Measurements from ENCODE around the gene BCL11A.

BCL11A gene

DNA sequence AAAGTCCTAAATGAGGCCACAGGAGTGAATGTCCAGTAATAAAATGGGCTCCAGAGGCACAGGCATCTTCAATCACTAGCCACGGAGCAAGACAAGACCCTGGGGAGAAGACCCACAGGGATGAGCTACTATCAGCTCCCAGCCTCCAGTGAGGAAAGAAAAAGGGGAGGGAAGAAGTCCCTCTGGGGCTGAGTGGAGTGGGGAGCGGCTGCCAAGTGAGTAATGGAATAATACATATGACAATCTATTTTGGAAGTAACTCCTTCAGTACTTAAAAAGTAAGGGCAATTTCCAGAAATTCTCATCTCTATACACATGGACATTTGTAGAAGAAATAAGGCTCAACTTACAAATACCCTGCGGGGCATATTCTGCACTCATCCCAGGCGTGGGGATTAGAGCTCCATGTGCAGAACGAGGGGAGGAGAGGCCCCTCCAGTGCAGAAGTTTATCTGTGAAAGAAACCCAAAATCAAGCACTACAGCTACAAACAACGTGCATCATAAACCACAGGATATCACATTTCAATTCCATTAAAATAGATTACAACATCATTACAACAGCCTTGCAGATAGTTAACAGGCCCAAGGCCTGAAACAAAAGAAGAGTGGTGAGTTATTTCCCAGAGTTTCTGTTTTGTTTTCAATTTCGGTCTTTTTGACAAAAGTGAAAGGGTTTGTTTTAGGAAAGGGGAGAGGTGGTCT, 84.9 kb downstream of the BCL11A start:
- no peak for DNase-seq (ENCODE audit: low read depth in 1 of 2, low spot score in 1 of 2)

DNA sequence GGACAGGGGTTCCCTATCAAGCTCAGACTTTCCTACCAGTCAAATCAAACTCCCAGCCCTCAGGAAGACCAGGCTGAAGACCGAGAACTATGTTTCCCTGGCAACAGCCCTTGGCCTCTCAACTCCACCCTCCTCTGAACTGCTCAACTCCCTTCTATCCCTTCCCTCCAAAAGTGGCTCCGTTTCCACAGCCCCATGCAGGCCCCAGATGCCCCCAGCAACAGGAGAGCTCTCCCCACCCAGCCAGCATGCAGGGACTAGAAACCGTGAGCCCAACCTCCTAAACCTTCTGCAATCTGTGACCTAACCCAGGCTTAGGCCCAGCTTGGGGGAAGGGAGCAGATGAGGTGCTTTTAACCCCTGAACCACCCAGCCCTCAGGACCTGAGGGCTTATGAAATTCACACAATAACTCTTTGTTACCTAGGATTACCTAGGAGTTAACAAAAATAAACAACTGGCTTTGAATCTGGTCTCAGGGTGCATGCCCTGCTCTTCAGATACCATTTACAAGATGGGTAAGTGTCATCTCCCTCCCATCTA, 87.2 kb downstream of the BCL11A start:
- DNase-seq (ENCODE audit: low read depth in 1 of 2, low spot score in 1 of 2) = no peak

DNA sequence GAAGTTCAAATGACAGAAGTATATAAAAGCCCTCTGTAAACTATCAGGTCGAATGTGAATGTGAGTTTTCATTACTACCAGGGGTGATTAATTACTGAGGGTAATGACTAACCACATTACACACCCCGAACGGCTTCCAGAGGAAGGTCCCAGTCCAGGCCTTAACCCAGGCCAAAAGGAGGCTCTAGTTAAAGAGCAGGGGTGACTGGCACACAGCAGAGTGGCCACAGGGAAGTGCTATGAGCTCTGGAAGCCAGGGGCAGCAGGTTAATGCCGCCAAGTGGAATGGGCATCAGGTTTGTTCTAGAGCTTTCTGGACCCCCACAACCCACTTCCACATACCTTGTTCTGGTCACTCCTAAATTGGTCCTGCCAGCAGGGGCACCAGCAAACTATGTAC, 87.7 kb downstream of the BCL11A start:
- DNase-seq (ENCODE audit: low read depth in 1 of 2, low spot score in 1 of 2) = no peak

DNA sequence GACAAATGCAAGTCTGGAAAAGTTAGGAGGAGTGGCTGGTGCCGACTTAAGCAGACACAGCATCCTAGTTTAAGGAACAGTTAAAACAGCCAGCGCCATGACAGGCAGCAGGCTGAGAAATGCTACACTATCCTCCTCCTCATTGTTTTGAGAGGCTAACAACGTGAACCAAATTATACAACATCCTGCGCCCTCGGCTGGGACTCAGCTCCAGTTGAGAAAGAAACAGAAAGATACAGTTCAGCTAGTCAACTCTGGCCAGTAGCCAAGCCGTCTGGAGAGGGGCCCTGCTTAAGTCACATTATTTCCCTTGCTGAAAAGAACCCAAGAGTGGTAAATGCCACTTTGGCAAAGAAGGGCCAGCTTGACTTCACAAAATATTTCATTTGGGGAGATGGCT, 90.2 kb downstream of the BCL11A start:
- no peak for DNase-seq (ENCODE audit: low read depth in 1 of 2, low spot score in 1 of 2)

DNA sequence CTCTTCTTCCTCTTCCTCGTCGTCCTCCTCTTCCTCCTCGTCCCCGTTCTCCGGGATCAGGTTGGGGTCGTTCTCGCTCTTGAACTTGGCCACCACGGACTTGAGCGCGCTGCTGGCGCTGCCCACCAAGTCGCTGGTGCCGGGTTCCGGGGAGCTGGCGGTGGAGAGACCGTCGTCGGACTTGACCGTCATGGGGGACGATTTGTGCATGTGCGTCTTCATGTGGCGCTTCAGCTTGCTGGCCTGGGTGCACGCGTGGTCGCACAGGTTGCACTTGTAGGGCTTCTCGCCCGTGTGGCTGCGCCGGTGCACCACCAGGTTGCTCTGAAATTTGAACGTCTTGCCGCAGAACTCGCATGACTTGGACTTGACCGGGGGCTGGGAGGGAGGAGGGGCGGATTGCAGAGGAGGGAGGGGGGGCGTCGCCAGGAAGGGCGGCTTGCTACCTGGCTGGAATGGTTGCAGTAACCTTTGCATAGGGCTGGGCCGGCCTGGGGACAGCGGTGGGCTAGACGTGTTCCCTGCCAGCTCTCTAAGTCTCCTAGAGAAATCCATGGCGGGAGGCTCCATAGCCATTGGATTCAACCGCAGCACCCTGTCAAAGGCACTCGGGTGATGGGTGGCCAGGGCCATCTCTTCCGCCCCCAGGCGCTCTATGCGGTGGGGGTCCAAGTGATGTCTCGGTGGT, 91.9 kb downstream of the BCL11A start:
- no peak for DNase-seq (ENCODE audit: low read depth in 1 of 2, low spot score in 1 of 2)

DNA sequence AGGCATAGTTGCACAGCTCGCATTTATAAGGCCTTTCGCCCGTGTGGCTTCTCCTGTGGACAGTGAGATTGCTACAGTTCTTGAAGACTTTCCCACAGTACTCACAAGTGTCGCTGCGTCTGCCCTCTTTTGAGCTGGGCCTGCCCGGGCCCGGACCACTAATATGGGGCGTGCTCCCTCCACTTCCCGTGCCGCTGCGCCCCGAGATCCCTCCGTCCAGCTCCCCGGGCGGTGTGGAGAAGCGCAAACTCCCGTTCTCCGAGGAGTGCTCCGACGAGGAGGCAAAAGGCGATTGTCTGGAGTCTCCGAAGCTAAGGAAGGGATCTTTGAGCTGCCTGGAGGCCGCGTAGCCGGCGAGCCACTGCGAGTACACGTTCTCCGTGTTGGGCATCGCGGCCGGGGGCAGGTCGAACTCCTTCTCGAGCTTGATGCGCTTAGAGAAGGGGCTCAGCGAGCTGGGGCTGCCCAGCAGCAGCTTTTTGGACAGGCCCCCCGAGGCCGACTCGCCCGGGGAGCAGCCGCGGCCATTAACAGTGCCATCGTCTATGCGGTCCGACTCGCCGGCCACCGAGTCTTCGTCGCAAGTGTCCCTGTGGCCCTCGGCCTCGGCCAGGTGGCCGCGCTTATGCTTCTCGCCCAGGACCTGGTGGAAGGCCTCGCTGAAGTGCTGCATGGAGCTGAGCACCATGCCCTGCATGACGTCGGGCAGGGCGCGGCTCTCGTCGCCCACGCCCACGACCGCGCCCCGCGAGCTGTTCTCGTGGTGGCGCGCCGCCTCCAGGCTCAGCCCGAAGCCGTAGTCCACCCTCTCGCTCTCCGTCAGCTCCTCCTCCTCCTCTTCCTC, 92.7 kb downstream of the BCL11A start:
- no peak for DNase-seq (ENCODE audit: low read depth in 1 of 2, low spot score in 1 of 2)

DNA sequence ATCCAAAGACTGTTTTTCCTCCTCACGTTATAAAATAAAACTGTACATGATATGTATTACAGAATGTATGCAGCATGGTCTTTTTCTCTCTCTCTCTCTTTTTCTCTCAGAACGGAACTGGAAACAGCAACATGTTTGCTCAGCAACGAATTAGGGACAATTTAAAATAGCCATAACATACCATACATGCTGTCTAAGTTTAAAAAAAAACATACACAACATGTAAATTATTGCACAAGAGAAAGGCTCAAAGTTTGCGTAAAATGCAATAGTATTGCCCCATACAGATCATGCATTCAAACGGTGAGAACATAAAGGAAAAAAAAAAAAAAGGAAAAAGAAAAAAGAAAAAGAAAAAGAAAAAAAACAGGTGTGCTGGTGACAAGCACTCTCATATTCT, 93.6 kb downstream of the BCL11A start:
- no peak for DNase-seq (ENCODE audit: low read depth in 1 of 2, low spot score in 1 of 2)

DNA sequence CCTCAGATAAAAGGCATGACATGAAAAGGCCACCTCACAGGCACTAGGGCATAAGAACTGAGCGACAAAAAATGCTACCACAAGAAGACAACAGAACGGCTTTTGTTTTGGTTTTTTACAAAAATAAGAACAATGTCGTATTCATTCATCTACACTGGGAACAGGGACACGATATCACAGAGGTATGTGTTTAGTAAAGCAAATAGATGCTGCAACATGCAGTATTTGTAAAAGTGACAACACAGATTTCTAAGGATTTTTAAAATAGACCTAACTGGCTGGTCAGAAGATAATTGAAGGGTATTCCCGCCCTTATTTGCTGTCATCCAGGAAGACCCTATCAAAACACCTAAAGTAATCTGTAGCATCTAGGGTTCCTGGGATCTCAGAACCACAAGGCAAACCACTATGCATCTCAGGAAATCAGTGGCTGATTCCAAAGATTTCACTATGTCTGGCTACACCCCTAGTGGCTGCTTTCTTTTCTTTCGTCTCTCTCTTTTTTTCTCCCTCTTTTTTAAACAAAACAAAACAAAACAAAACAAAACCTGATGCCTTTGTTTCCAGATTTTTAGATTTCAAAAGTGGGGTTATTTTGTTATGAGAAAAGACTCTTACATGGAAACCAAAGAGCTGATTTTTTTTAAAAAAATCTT, 97.2 kb downstream of the BCL11A start:
- DNase-seq (ENCODE audit: low read depth in 1 of 2, low spot score in 1 of 2) = no peak

DNA sequence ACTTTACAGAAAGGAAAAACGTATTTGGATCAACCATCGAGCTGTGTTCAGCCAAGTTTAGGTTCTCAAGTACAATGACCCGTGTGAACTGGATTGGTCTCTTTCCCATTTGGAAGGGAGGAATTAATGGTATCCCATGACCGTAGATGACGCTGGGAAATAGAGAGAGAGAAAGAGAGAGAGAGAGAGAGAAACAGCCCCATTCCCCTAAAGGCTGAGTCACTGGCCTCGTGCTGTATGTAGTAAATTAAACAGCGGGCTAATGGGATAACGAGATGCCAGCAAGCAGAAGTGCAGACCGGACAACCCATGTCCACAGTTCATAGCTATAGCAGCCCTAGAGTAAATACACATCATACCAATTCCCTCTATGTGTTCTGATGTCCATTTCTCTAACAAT, 99.6 kb downstream of the BCL11A start:
- no peak for DNase-seq (ENCODE audit: low read depth in 1 of 2, low spot score in 1 of 2)

DNA sequence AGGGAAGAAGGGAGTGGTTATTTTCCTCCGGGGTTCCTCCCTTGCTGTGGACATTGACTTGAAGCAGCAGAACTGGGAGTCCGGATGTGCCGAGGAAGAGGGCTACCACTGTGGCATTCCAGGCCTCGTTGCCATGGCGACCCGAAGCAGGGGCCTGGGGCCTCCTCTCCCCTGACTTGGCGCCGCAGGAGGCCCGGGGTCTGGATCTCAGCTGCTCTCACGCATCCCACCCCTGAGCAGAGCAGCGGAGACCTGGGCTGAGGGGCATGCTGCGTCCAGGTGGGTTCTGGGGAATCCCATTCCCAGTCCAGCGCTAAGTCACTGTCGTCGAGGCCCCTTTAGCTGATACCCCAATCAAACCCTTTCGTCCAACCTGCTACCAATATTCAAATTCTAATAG, 100.2 kb downstream of the BCL11A start:
- no peak for DNase-seq (ENCODE audit: low read depth in 1 of 2, low spot score in 1 of 2)

DNA sequence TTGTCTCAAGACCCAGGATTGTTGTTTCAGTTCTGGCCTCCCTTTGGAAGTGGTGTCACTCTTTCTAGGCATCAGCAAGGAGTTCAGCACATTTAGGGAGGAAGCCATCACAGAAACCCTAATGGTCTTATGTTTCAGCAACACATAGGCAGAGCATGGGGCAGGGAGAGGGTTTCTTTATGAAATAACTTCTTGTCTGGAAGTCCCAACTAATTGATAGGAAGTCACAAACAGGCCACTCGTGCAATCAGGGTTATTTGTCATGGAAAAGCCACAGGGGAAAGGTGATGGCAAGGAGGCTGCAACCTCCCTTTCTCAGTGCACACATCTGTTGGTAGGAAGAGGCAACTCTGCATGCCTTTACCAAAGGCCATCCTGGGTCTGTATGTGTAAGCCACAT, 103.0 kb downstream of the BCL11A start:
- DNase-seq (ENCODE audit: low read depth in 1 of 2, low spot score in 1 of 2) = no peak

DNA sequence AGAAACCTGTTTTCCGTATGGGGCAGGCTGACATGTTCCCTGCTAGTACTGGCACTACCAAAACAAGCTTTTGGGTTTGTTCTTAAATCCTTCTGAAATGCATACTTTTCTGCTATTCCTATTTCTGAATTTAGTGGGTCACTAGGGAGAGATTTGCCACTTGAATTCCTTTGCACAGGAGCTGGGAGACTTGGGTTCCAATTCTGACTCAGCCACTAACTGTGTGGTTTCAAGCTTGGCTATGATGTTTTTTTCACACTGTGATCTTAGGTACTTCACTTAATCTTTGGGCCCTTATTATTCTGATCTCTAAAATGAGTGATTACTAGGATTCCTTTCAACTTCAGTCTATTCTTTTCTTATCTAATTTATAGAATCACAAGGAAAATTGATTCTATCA, 105.5 kb downstream of the BCL11A start:
- DNase-seq (ENCODE audit: low read depth in 1 of 2, low spot score in 1 of 2) = no peak

DNA sequence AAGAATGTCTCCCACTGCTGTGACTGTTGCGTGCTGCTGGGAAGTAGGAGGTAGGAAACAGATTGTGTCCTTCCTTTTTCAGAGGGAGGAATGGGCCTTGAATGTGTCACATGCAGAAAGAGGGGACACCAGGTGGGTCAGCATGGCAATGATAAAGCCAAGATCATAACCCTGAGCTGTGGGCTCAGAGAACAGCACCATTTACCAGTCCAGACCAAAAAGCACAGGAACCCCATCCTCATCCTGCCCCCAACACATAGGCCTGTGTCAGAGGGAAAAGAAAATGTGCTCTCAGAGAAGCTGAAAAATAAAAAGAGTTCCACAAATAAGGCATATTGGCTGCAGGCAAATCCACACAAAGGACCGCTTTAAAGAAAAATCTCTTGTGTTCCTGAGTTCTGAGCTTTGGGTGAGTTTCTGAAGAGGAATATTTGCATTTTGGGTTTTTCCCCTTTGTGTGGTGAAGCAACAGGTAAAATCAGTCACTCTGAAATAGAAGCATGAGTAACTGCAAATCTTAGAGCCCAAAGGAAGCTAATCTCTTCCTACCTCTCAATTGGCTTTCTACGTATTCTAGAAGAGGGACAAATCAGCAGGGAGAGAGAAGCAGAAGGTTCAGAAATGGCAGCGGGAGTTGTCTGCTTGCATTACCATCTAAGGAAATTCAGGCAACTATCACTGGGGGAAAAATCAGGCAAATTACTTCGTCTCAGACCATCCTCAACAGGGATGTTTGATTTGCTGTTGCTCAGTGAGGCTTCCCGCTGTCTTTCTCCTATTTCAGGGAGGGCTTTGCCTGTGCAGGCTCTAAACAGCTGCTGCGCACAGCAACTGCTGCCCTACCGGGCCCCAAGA, 106.8 kb downstream of the BCL11A start:
- no peak for DNase-seq (ENCODE audit: low read depth in 1 of 2, low spot score in 1 of 2)

DNA sequence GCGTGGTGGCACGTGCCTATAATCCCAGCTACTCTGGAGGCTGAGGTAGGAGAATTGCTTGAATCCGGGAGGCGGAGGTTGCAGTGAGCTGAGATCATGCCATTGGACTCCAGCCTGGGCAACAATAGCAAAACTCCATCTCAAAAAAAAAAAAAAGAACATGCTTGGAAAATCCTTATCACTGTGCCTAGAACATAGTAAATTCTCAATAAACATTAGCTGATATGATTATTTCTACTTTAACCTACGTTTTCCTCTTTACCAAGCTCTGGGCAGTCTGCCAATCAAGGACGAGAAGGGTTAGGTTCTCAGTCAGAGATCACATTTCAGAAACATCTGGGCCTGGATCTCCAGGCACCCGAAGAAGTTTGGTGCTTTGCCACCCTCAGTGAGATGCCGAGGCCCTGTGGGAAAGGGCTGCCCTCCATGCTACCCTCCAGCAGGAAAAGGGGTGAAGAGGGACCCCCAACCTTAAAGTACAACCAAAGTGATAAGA, 107.7 kb downstream of the BCL11A start:
- DNase-seq (ENCODE audit: low read depth in 1 of 2, low spot score in 1 of 2) = no peak

DNA sequence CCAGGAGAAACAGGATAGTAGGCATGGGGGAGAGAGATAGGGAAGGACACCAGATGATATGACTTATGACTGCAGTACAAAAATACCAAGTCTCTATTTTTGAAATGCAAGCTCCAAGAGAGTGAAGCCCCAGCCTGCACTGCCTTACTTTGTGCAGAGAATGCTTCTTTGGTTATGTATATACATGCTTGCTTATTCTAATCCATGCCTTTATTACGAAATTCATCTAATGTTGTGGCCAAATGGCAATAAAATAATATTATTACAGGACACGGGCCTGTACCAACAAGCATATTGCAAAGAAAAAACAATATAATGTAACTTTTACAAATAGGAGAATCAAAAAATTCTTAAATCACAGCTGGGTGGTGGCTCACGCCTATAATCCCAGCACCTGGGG, 110.8 kb downstream of the BCL11A start:
- no peak for DNase-seq (ENCODE audit: low read depth in 1 of 2, low spot score in 1 of 2)

DNA sequence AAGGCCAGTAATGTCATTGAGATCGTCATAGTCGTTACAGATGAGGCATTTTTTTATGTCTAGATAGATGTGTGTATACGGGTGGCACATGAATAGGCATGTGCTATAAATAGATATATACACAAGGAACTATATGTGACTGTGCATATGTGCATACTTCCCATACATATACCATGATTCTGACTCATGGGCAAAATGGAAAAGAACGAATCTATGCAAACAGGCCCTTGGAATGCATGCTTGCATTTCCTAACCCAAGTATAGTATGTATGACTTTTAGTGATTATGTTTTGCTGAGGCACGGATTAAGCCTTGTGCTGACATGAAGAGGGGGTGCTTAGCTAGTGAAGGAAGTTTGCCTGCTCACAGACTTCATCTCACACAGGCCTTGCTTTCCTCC, 111.7 kb downstream of the BCL11A start:
- DNase-seq (ENCODE audit: low read depth in 1 of 2, low spot score in 1 of 2) = no peak

DNA sequence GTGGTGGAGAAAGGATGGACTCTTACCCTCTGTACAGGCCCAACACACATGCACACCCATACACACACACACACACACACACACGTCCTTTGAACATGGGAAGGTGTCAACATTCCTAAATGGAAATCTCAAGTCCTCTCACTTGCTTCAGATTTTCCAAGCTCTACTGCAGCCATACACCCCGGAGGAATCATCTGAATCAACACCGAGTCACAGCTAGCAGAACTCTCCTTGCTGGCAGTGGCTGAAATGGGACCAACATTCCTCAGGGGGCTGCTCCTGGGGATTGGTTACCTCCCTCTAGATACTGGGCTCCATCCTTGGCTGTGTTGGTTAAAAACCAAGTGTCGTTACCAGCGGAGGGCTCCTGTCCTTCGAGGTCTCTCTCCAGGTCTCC, 112.7 kb downstream of the BCL11A start:
- DNase-seq (ENCODE audit: low read depth in 1 of 2, low spot score in 1 of 2) = no peak

DNA sequence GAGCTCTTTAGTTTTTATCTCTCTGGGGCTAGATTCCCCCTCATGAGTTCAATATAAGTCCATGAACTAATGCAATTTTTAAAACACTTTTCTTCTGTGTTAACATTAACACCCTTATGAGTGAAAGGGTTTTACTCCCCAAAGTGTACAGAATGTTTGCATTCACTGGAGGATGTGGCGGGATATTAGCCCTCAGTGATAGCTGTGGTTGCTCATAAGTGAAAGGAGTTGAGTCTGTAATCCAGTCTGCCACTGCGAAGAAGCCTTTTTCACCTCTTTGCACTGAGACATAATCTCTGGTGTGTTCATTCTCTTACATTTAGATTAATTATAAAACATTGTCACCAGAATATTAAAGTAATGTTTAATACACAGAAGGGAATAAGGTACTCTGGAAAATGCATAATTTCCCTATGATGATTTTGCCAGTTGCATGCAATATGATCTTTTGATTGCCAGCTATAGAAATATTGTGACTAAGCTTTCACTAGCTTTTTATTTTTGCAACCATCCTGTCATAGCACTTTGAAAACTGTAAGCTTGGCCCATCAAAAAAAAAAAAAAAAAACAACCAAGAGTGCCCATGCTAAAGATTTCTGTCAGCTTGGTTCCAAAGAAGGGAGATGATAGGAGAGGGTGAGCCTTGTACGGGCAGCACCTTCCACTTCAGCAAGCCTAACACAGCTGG, 113.2 kb downstream of the BCL11A start:
- no peak for DNase-seq (ENCODE audit: low read depth in 1 of 2, low spot score in 1 of 2)

DNA sequence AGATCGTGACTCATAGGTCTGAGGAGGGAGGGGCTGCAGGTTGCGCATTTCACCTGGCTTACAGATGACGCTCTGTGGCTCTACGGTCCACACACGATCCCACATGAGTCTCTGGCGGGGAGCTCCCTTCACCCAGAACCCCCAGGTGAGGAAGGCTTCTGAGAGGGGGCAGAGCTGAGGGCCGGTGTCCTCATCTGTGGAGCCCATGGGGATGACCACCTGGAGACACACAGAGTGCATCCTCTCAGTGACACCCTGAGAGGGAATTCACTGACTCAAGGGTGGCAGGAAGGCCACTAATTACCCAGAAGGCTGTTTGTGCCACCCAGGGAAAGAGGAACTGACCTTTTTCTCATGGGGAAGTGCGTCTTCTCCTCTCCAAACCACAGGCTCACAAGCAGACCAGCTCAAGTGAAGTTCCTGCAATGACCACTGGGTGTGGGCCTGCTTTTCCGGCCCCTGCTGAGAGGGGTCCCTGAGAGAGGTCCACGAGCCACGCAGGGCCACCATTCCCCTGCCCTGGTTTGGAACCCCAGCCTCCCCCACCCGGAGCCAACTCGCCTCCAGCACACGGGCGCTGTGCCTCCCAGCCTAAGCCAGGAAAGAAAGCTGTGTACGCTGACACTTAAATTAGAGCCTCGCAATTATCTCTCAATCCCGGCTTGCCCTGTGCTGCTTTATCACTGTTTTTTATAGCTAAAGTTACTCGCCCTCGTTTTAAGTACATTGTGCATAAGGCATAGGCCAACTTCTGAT, 114.1 kb downstream of the BCL11A start:
- no peak for DNase-seq (ENCODE audit: low read depth in 1 of 2, low spot score in 1 of 2)

All from stimulated activated CD4-positive, alpha-beta T cell treated with anti-CD3 and anti-CD28 coated beads, Interleukin-15, amount 100 ng/mL, for 1 hour (primary cell).